T-helper 2 cell treated with Interferon-gamma antibody and Interleukin-4, amounts not matched to agents 5 μg/mL and 100 μg/mL, for 36 hours (primary cell): ENCODE results near the gene CHRNA10.

Experiments used
- DNase-seq: peaks from one replicate; pipeline ENCODE4 v3.0.0; 2021; ENCODE audit warnings: low spot score
- H3K27ac Mint-ChIP-seq: one replicate; pipeline ENCODE4 v1.8.0; 2021; ENCODE audit warnings: mild to moderate bottlenecking, mixed read lengths
- H3K27me3 Mint-ChIP-seq: one replicate; pipeline ENCODE4 v1.8.0; 2021; ENCODE audit warnings: low read depth, mixed read lengths
- H3K36me3 Mint-ChIP-seq: one replicate; pipeline ENCODE4 v1.8.0; 2021; ENCODE audit warnings: low read depth, mixed read lengths
- H3K4me1 Mint-ChIP-seq: one replicate; pipeline ENCODE4 v1.8.0; 2021; ENCODE audit warnings: low read depth, mixed read lengths
- H3K4me3 Mint-ChIP-seq: one replicate; pipeline ENCODE4 v1.8.0; 2022; ENCODE audit warnings: mild to moderate bottlenecking, moderate library complexity, mixed read lengths
- H3K9me3 Mint-ChIP-seq: one replicate; pipeline ENCODE4 v1.8.0; 2021; ENCODE audit warnings: mixed read lengths

The CHRNA10 gene

DNA sequence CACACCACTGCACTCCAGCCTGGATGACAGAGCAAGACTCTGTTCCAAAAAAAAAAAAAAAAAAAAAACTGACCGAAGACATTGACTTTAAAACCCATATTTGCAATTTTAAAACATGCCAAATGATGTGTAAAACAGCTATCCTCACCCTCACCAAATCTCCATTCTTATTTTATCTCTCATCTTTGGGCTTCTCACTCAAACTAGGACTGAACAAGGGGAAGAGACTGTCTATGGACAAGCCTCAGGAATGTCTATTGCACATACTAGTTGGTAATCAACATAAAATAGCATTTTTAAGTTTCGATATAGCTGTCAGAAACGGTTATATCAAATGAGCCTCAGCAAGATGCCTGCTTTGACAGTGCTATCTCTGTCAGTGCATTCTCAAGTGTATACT lies 7.9 kb upstream of the CHRNA10 start:
- DNase-seq: no peak
- peaks cover 73% of the 10 kb centered on the region for H3K36me3 Mint-ChIP-seq
- H3K27me3 Mint-ChIP-seq: no peaks in the 10 kb centered on the region
- peaks cover 9% of the 10 kb centered on the region for H3K4me1 Mint-ChIP-seq
- H3K4me3 Mint-ChIP-seq: no peak overlapping the region
- H3K9me3 Mint-ChIP-seq: no peaks in the 10 kb centered on the region
- H3K27ac Mint-ChIP-seq: no peak overlapping the region

GRCh38 chr11:3675971-3676370 lies 4.8 kb upstream of the CHRNA10 start:
- Mint-ChIP-seq H3K27ac (no peak overlapping the region), H3K4me3 (no peak overlapping the region), H3K36me3 (peaks cover 63% of the 10 kb centered on the region), H3K4me1 (no peaks in the 10 kb centered on the region), H3K27me3 (no peaks in the 10 kb centered on the region), H3K9me3 (no peaks in the 10 kb centered on the region)
- DNase-seq: no peak

GRCh38 chr11:3674189-3674588 lies 3.0 kb upstream of the CHRNA10 start:
- no peak overlapping the region for H3K4me3 Mint-ChIP-seq
- H3K27ac Mint-ChIP-seq: no peak overlapping the region
- H3K9me3 Mint-ChIP-seq: no peaks in the 10 kb centered on the region
- no peaks in the 10 kb centered on the region for H3K27me3 Mint-ChIP-seq
- no peaks in the 10 kb centered on the region for H3K4me1 Mint-ChIP-seq
- DNase-seq: no peak
- peaks cover 57% of the 10 kb centered on the region for H3K36me3 Mint-ChIP-seq

DNA sequence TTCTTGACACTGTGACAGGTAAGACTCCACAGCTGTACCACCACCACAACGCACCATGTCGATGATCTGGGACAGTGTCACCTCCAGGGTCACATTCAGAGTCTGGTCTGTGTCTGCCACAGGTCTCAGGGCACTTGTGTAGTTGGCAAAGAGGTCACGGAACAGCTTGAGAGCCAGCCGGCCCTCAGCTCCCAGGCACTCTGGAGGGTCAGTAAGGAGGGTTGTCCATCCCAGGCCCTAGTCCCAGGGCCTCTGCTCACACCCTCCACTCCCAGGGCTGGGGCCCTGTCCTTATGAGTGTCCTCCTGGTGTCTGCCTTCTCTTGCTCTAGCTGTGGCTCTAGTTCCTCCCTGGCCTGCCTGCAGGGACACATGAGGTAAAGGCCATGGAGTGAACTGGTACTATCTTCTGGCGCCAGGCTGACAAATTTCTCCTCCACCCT lies 1.4 kb downstream of the CHRNA10 start:
- no peak for DNase-seq
- Mint-ChIP-seq H3K27me3 (no peaks in the 10 kb centered on the region), H3K9me3 (no peaks in the 10 kb centered on the region), H3K27ac (no peak overlapping the region), H3K4me3 (no peak overlapping the region), H3K4me1 (no peaks in the 10 kb centered on the region), H3K36me3 (peaks cover 26% of the 10 kb centered on the region)

DNA sequence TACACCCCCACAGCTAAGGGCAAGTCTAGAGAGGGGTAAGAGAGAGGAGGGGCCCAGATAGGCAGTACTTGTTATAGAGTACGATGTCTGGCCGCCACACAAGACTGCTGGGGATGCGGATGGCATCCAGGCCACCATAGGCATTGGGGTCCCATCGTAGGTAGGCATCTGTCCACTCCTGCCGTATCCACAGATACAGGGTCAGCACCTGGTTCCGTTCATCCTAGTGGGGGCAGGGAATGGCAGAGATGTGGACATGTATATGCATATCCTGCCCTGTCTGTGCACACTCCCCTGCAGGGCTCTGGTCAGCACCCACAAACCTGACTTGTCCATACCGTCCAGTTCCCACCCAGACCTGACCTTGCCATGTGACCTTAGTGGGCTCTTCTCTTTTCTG lies 2.1 kb downstream of the CHRNA10 start:
- H3K27me3 Mint-ChIP-seq: no peaks in the 10 kb centered on the region
- no peak for DNase-seq
- peaks cover 21% of the 10 kb centered on the region for H3K36me3 Mint-ChIP-seq
- H3K9me3 Mint-ChIP-seq: no peaks in the 10 kb centered on the region
- no peaks in the 10 kb centered on the region for H3K4me1 Mint-ChIP-seq
- no peak overlapping the region for H3K4me3 Mint-ChIP-seq
- H3K27ac Mint-ChIP-seq: no peak overlapping the region

DNA sequence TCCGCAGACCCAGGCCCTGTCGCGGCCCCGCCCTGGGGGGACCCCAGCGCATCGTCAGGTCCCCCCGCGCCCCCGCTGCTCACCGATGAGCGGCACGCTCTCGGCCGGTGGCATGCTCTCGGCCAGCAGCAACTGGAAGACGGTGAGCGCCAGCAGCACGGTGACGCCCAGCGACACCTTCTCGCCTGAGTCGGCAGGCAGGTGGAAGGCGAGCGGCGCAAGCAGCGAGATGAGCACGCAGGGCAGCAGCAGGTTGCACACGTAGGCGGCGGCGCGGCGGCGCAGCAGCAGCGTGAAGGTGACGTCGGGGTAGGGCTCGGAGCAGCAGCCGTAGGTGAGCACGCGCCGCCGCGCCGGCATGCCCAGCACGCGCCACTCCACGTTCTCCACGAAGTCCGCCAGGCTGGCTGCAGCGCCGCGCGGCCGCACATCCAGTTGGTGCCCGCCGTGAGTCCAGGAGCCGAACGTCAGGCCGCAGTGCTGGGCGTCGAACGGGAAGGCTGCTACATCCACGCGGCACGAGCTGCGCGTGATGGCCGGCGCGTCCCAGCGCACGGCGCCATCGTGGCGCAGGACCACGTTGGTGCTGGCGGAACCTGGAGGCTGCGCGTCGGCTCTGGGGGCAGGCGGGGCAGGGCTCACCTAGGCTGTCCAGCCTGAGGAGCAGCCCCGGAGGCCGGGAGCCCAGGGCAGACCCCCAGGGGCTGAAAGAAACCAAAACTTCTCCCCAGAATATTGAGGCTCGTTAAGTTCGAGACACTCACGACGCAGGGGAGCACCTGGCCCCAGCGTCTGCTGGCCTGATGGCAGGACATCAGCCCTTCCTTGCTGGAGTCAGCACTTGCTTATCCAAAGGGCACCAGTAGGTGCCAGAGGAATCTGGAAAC lies 3.8 kb downstream of the CHRNA10 start:
- no peak for DNase-seq
- Mint-ChIP-seq H3K4me3 (no peak overlapping the region), H3K4me1 (peaks cover 2% of the 10 kb centered on the region), H3K9me3 (no peaks in the 10 kb centered on the region), H3K27ac (no peak overlapping the region), H3K36me3 (peaks cover 12% of the 10 kb centered on the region), H3K27me3 (no peaks in the 10 kb centered on the region)

- no peak for DNase-seq
- Mint-ChIP-seq H3K9me3 (no peaks in the 10 kb centered on the region), H3K27ac (no peak overlapping the region), H3K4me3 (no peak overlapping the region), H3K27me3 (no peaks in the 10 kb centered on the region), H3K4me1 (peaks cover 2% of the 10 kb centered on the region), H3K36me3 (peaks cover 12% of the 10 kb centered on the region)
Observed at GRCh38 chr11:3666023-3666530, 5.1 kb downstream of the CHRNA10 start.

- Mint-ChIP-seq H3K9me3 (no peaks in the 10 kb centered on the region), H3K4me1 (peaks cover 2% of the 10 kb centered on the region), H3K27me3 (no peaks in the 10 kb centered on the region), H3K27ac (no peak overlapping the region), H3K4me3 (no peak overlapping the region), H3K36me3 (peaks cover 7% of the 10 kb centered on the region)
- DNase-seq: no peak
Observed at GRCh38 chr11:3665336-3666022, 5.7 kb downstream of the CHRNA10 start.

DNA sequence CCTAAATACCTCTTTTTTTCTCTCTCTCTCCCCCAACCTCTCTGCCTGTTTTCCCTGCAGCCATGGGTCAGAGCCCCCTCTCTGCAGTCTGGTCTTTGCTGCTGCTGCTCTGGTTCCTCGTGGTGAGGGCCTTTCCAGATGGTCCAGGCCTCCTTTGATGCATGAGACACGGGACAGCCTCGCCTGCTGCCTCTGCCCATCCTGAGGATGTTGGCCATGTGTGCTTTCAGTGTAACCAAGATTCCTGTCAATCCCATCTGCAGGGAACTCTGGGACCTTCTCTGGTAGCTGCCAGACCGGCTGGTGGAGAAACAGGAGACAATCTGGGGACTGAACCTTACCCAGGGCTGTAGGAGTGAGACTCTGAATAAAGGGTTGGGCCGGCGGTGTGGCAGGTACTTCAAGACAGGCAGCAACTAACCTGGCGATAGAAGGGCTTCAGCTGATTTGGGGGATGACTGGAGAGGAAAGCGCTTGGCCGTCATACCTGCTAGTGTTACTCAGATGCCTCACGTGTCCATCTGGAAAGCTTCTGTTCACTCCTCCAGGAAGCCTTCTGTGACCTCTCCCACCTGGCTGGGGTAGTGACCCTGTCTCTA lies 7.1 kb downstream of the CHRNA10 start:
- peaks cover 2% of the 10 kb centered on the region for H3K4me1 Mint-ChIP-seq
- H3K27ac Mint-ChIP-seq: no peak overlapping the region
- H3K9me3 Mint-ChIP-seq: no peaks in the 10 kb centered on the region
- H3K27me3 Mint-ChIP-seq: no peaks in the 10 kb centered on the region
- peaks cover 3% of the 10 kb centered on the region for H3K36me3 Mint-ChIP-seq
- no peak overlapping the region for H3K4me3 Mint-ChIP-seq
- no peak for DNase-seq

GRCh38 chr11:3662856-3663255 lies 8.3 kb downstream of the CHRNA10 start:
- Mint-ChIP-seq H3K4me3 (no peak overlapping the region), H3K27me3 (no peaks in the 10 kb centered on the region), H3K4me1 (peaks cover 2% of the 10 kb centered on the region), H3K9me3 (no peaks in the 10 kb centered on the region), H3K27ac (no peak overlapping the region), H3K36me3 (peaks cover 3% of the 10 kb centered on the region)
- no peak for DNase-seq

DNA sequence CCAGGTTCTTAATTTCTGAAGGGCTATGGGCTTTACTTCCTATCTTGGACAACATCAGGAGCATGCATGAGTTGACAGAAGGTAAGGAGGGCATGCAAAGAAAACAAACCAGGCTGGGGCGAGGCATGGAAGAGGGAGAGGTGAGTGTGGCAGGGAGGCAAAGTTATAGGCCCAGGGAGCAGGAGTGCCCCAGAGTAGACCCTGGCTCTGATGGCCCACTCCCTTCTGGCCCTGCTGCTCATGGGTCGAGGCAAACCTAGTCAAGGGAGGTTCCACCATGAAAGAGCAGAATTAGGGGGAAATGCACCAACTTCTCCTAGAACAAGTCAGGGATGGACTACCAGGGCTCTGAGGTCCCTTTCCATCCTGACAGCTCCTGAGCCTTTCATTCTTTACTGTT lies 10.2 kb downstream of the CHRNA10 start:
- Mint-ChIP-seq H3K4me3 (no peak overlapping the region), H3K27me3 (peaks cover 3% of the 10 kb centered on the region), H3K27ac (no peak overlapping the region), H3K9me3 (no peaks in the 10 kb centered on the region), H3K4me1 (peaks cover 2% of the 10 kb centered on the region), H3K36me3 (peaks cover 3% of the 10 kb centered on the region)
- no peak for DNase-seq

GRCh38 chr11:3659595-3660515 lies 11.3 kb downstream of the CHRNA10 start:
- H3K27ac Mint-ChIP-seq: no peak overlapping the region
- no peak overlapping the region for H3K4me3 Mint-ChIP-seq
- H3K9me3 Mint-ChIP-seq: no peaks in the 10 kb centered on the region
- H3K27me3 Mint-ChIP-seq: peaks cover 9% of the 10 kb centered on the region
- peaks cover 2% of the 10 kb centered on the region for H3K4me1 Mint-ChIP-seq
- DNase-seq: no peak
- no peaks in the 10 kb centered on the region for H3K36me3 Mint-ChIP-seq

DNA sequence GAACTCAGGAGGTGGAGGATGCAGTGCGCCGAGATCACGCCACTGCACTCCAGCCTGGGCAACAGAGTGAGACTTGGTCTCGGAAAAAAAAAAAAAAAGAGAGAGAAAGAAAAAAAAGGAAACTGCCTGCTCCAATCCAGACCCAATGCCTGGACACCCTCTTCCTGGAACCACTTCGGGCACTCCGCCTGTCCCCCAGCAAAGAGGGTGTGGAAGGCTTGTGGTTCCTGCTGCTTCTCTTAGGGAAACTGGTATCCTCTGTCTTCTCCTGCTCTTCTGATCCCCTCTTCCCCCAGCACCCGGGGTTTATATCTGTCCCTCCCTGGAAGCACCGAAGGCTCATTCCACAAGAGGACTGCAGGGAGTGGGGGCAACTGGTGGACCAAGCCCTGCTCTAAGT lies 12.9 kb downstream of the CHRNA10 start:
- no peaks in the 10 kb centered on the region for H3K36me3 Mint-ChIP-seq
- no peak overlapping the region for H3K27ac Mint-ChIP-seq
- no peaks in the 10 kb centered on the region for H3K9me3 Mint-ChIP-seq
- H3K4me1 Mint-ChIP-seq: peaks cover 2% of the 10 kb centered on the region
- DNase-seq: no peak
- no peak overlapping the region for H3K4me3 Mint-ChIP-seq
- H3K27me3 Mint-ChIP-seq: peaks cover 9% of the 10 kb centered on the region
